Naive thymus-derived CD4-positive, alpha-beta T cell (primary cell): Measurements from ENCODE around the gene TAF11. TPM values are rescaled to one million over a fixed set of nuclear protein-coding genes. Genes with fewer than 3 reads are reported as not detected.
"Not testable (repeated sequence)": the region's sequence is repeated elsewhere in the genome, so short reads cannot be mapped to it uniquely, and the experiment has no call there.

ENCODE experiments used
- ATAC-seq: fragments of 150-1000 bp; cut with Tn5 transposase; 2 replicates; pipeline ENCODE4 v1.10.0; 2021; ENCODE audit warnings: mild to moderate bottlenecking, moderate library complexity
- CTCF ChIA-PET: fragments of 350-600 bp; sonication (Branson Sonifier 250); formaldehyde crosslinking; loops from one replicate; lab custom pipeline; 2021; ENCODE audit warnings: antibody characterized with exemption; lab: Charles Lee
- POLR2A ChIA-PET: fragments of 350-600 bp; sonication (Branson Sonifier 250); formaldehyde crosslinking; loops from one replicate; lab custom pipeline; 2021; ENCODE audit warnings: antibody characterized with exemption, inconsistent platforms; lab: Charles Lee
- DNase-seq, 9 donors: peaks; one replicate each; pipeline versions ENCODE4 v3.0.0 to v3.0.0-alpha.2; 2020 to 2022; ENCODE audit warnings: mixed read lengths in 1 of 9
- H3K27ac ChIP-seq: one replicate; pipeline ENCODE4 v1.7.0; 2013; ENCODE audit warnings: mild to moderate bottlenecking, low read depth, low read length, moderate library complexity
- H3K27me3 ChIP-seq, 2 donors: one replicate each; pipeline ENCODE4 v1.7.0; 2013; ENCODE audit warnings: low read length in 2 of 2, mild to moderate bottlenecking in 2 of 2, moderate library complexity in 2 of 2; ENCODE audit not compliant: control insufficient read depth in 2 of 2, insufficient read depth in 2 of 2
- H3K36me3 ChIP-seq, 3 experiments: 1 replicate in 2 of 3; 2 replicates in 1 of 3; pipeline ENCODE4 v1.7.0; 2013; ENCODE audit warnings: low read length in 3 of 3, mild to moderate bottlenecking in 3 of 3, moderate library complexity in 1 of 3; ENCODE audit not compliant: insufficient read depth in 3 of 3, control insufficient read depth in 2 of 3
- H3K4me1 ChIP-seq, 2 donors: one replicate each; pipeline ENCODE4 v1.7.0; 2013; ENCODE audit warnings: low read length in 2 of 2, mild to moderate bottlenecking in 2 of 2, moderate library complexity in 1 of 2; ENCODE audit not compliant: control insufficient read depth in 2 of 2, insufficient read depth in 2 of 2
- H3K4me3 ChIP-seq: 2 replicates; pipeline ENCODE4 v1.7.0; 2013; ENCODE audit warnings: mild to moderate bottlenecking, low read length
- H3K9me3 ChIP-seq, 3 experiments: 1 replicate in 2 of 3; 2 replicates in 1 of 3; pipeline ENCODE4 v1.7.0; 2013; ENCODE audit warnings: low read length in 3 of 3; ENCODE audit not compliant: control insufficient read depth in 2 of 3
- H3K27ac Mint-ChIP-seq, 9 donors: one replicate each; pipeline ENCODE4 v1.8.0; 2020 to 2022; ENCODE audit warnings: mixed read lengths in 9 of 9, mild to moderate bottlenecking in 8 of 9, moderate library complexity in 5 of 9, inconsistent platforms in 2 of 9
- H3K27me3 Mint-ChIP-seq, 5 donors: one replicate each; pipeline ENCODE4 v1.8.0; 2021 to 2022; ENCODE audit warnings: mixed read lengths in 5 of 5, mild to moderate bottlenecking in 1 of 5
- H3K36me3 Mint-ChIP-seq, 5 donors: one replicate each; pipeline ENCODE4 v1.8.0; 2020 to 2022; ENCODE audit warnings: mixed read lengths in 5 of 5, mild to moderate bottlenecking in 3 of 5, inconsistent platforms in 1 of 5
- H3K4me1 Mint-ChIP-seq, 7 donors: one replicate each; pipeline ENCODE4 v1.8.0; 2020 to 2022; ENCODE audit warnings: mixed read lengths in 7 of 7, mild to moderate bottlenecking in 3 of 7, inconsistent platforms in 1 of 7
- H3K4me3 Mint-ChIP-seq, 10 donors: one replicate each; pipeline ENCODE4 v1.8.0; 2020 to 2022; ENCODE audit warnings: mild to moderate bottlenecking in 10 of 10, mixed read lengths in 10 of 10, moderate library complexity in 6 of 10, inconsistent platforms in 2 of 10
- H3K9me3 Mint-ChIP-seq, 11 donors: one replicate each; pipeline ENCODE4 v1.8.0; 2020 to 2022; ENCODE audit warnings: mixed read lengths in 11 of 11, mild to moderate bottlenecking in 4 of 11, inconsistent platforms in 1 of 11, moderate library complexity in 1 of 11
- intact Hi-C, 2 donors: fragments of 100-400 bp; cut with micrococcal nuclease; formaldehyde crosslinking; loops; one replicate each; pipeline ENCODE4 v1.15.1; 2023
- polyA plus RNA-seq, 2 donors: library from polyadenylated mRNA; unstranded; fragments of 300-500 nt; fragmentation: Illumina TruSeq; gene quantifications; one replicate each; pipeline ENCODE4 v1.2.3, GENCODE V29; 2021
- total RNA-seq, 6 experiments: library from RNA in 5 of 6; stranded (reverse) in 5 of 6; gene quantifications; 1 replicate in 5 of 6; 2 replicates in 1 of 6; pipeline ENCODE4 v1.2.3 and lab custom pipeline; 2021 to 2026

Gene TAF11
- total and polyA plus RNA-seq, 7 experiments from 2014 or later: 17.3 to 35.1 (median 28.5) TPM

DNA sequence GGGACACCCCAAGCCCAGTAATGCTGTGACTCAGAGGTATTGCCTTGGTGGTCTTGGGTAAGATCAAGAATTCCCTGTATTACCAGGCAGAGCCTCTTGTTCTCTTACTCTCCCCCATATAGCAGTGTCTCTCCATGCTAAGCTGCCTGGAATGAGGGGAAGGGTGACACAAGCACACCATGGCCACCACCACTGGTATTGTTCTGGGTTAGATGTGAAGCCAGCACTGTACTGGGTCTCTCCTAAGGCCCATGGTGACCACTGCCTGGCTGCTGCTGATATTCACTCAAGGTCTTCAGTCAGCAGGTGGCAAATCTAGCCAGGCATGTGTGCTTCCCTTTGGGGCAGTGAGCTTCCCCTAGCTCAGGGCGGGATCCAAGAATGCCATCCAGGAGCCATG is 36.5 kb downstream of the TAF11 start:
- ATAC-seq (no peak), DNase-seq (no peak)
- Mint-ChIP-seq H3K36me3 (peaks cover 3 to 47% (median 9%) of the 10 kb centered on the region in 5 donors), H3K27me3 (no peaks in the 10 kb centered on the region), H3K4me3 (no peak overlapping the region), H3K9me3 (no peaks in the 10 kb centered on the region), H3K27ac (no peak overlapping the region), H3K4me1 (peaks cover 0 to 4% (median 0%) of the 10 kb centered on the region in 7 donors)
- POLR2A ChIA-PET: interaction anchor here (0.6 kb wide), 1 partner anchor 195 kb away, joined by 4 read pairs; no protein-coding TSS in a partner anchor
- Histone ChIP-seq H3K27ac (no peak overlapping the region), H3K9me3 (no peaks in the 10 kb centered on the region), H3K36me3 (peaks cover 0 to 33% (median 5%) of the 10 kb centered on the region in 3 experiments), H3K4me1 (no peaks in the 10 kb centered on the region), H3K4me3 (no peak overlapping the region), H3K27me3 (no peaks in the 10 kb centered on the region)
- intact Hi-C loops: no loop called here
- CTCF ChIA-PET: no interaction called here

DNA sequence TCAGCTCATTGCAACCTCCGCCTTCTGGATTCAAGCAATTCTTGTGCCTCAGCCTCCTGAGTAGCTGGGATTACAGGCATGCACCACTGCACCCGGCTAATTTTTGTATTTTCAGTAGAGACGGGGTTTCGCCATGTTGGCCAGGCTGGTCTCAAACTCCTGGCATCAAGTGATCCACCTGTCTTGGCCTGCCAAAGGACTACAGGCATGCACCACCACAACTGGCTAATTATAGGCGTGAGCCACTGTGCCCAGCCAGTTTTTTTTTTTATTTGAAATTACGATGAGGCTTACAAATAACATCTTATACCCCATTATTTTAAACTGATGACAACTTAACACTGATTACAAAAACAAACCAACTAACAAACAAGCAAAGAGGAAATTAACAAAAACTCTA is 38.8 kb downstream of the TAF11 start:
- CTCF ChIA-PET, POLR2A ChIA-PET, H3K4me3 ChIP-seq, H3K27me3 ChIP-seq, H3K4me1 ChIP-seq, ATAC-seq, H3K4me3 Mint-ChIP-seq, DNase-seq, H3K4me1 Mint-ChIP-seq, H3K27ac ChIP-seq, H3K27ac Mint-ChIP-seq, H3K9me3 Mint-ChIP-seq, H3K27me3 Mint-ChIP-seq, intact Hi-C loops, H3K9me3 ChIP-seq: not testable (repeated sequence)
- H3K36me3 Mint-ChIP-seq: peaks cover 0 to 34% (median 5%) of the 10 kb centered on the region in 5 donors
- peaks cover 0 to 22% (median 0%) of the 10 kb centered on the region in 3 experiments for H3K36me3 ChIP-seq

DNA sequence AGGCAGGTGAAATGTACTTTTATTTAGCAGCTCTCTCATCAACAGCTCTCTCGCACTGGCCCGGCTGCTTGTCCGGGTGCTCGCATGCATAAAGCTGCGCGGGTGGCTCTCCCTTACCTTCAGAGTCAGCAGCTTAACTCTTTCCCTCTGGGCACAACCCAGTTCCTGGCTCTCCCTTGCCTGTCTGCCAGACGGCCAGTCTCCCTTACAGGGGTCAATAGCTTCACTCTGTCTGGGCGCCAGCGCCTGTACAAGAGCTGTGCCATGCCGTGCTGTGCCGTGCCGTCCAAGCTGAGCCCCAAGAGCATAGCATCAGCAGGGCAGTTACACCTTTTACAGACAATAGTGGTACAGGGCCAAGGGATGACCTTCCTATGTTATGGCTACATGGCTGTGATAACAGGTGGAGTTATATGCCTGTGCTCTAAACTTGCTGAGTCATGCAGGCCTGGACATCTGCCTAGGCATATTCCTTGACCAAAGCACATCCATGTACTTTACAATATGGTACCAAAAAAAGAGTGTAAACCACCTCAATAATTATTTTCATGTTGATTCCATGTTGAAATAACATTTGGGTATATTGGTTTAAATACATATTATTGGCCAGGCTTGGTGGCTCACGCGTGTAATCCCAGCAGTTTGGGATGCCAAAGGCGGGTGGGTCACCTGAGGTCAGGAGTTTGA is 48.0 kb downstream of the TAF11 start:
- H3K27me3 Mint-ChIP-seq: no peaks in the 10 kb centered on the region
- intact Hi-C loops: no loop called here
- ChIA-PET POLR2A (no interaction called here), CTCF (no interaction called here)
- no peak overlapping the region for H3K27ac ChIP-seq
- H3K4me1 Mint-ChIP-seq: peaks cover 0 to 7% (median 5%) of the 10 kb centered on the region in 7 donors
- H3K4me1 ChIP-seq: no peaks in the 10 kb centered on the region
- ATAC-seq (no peak), DNase-seq (no peak)
- H3K4me3 ChIP-seq: no peak overlapping the region
- no peaks in the 10 kb centered on the region for H3K9me3 ChIP-seq
- H3K36me3 ChIP-seq: peaks cover 0 to 28% (median 0%) of the 10 kb centered on the region in 3 experiments
- H3K27me3 ChIP-seq: no peaks in the 10 kb centered on the region
- H3K27ac Mint-ChIP-seq: peak overlapping the region in 1 of 9 donors; percentile 21
- no peaks in the 10 kb centered on the region for H3K9me3 Mint-ChIP-seq
- H3K36me3 Mint-ChIP-seq: peaks cover under 1 to 48% (median 18%) of the 10 kb centered on the region in 5 donors
- no peak overlapping the region for H3K4me3 Mint-ChIP-seq

DNA sequence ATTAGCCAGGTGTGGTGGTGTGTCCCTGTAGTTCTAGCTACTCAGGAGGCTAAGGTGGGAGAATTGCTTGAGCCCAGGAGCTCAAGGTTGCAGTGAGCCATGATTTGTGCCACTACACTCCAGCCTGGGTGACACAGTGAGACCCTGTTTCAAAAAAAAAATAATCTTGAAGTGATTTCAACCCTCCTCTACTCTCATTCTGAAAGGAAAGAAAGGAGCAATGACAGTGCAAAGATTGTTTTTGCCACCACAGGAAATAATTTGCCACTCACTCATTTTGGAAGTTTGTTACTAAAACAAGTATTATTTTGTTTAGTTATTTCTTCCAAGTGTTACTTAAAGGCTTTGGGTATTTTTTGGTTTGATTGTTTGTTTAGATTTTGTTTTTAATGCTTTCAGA is 50.3 kb downstream of the TAF11 start:
- H3K36me3 ChIP-seq: peaks cover 0 to 35% (median 0%) of the 10 kb centered on the region in 3 experiments
- ChIA-PET CTCF (no interaction called here), POLR2A (no interaction called here)
- H3K4me1 Mint-ChIP-seq: peaks cover 0 to 11% (median 6%) of the 10 kb centered on the region in 7 donors
- no peaks in the 10 kb centered on the region for H3K4me1 ChIP-seq
- H3K9me3 Mint-ChIP-seq: no peaks in the 10 kb centered on the region
- peaks cover 11 to 62% (median 18%) of the 10 kb centered on the region in 5 donors for H3K36me3 Mint-ChIP-seq
- H3K4me3 Mint-ChIP-seq: no peak overlapping the region
- no peak overlapping the region for H3K27ac ChIP-seq
- intact Hi-C loops: no loop called here
- DNase-seq: no peak
- H3K27me3 ChIP-seq: no peaks in the 10 kb centered on the region
- H3K27ac Mint-ChIP-seq: no peak overlapping the region
- H3K4me3 ChIP-seq: no peak overlapping the region
- no peaks in the 10 kb centered on the region for H3K9me3 ChIP-seq
- ATAC-seq: no peak
- no peaks in the 10 kb centered on the region for H3K27me3 Mint-ChIP-seq

DNA sequence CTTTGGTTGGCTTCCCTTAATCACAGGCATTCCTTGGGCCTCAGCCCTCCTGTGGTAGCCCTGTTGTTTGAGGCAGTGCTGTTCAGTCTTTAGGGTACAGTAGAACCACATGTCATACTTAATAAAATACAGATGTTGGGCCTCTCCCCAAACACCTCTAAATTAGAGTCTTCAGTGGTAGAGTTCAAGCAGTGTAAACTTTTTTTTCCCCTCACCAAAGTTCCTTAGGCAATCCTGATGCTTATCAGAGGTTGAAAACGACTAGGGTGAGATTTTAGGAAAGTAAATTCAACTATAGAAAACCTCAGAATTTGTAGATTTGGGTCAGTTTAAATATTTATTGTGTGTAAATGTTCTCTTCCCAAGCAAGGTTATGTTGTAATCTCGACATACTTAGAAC is 51.4 kb downstream of the TAF11 start:
- ChIA-PET POLR2A (no interaction called here), CTCF (no interaction called here)
- ATAC-seq: no peak
- no peaks in the 10 kb centered on the region for H3K9me3 Mint-ChIP-seq
- no peak overlapping the region for H3K4me3 ChIP-seq
- intact Hi-C loops: no loop called here
- peaks cover 0 to 11% (median 6%) of the 10 kb centered on the region in 7 donors for H3K4me1 Mint-ChIP-seq
- no peaks in the 10 kb centered on the region for H3K27me3 Mint-ChIP-seq
- H3K9me3 ChIP-seq: no peaks in the 10 kb centered on the region
- H3K4me3 Mint-ChIP-seq: no peak overlapping the region
- H3K36me3 Mint-ChIP-seq: peaks cover 11 to 61% (median 18%) of the 10 kb centered on the region in 5 donors
- no peak for DNase-seq
- H3K4me1 ChIP-seq: no peaks in the 10 kb centered on the region
- H3K27ac ChIP-seq: no peak overlapping the region
- H3K27me3 ChIP-seq: no peaks in the 10 kb centered on the region
- no peak overlapping the region for H3K27ac Mint-ChIP-seq
- H3K36me3 ChIP-seq: peaks cover 0 to 35% (median 4%) of the 10 kb centered on the region in 3 experiments

DNA sequence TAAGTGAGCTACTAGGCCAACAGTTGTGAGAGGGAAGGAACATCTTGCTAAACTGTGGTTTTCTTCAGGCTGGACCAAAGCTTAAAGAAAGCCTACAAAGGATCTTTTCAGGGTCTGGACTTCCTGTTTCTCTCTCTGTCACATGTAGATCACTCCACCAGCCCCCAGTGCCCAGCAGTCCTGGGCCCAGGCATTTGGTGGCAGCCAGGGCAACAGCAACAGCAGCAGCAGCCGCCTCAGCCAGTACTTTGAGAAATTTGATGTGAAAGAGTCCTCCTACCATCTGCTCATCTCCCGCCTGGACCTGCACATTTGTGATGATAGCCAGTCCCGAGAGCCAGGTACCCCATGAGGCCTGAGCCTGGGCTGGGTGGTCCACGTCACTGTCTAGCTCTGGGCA is 51.8 kb downstream of the TAF11 start:
- ATAC-seq (no peak), DNase-seq (no peak)
- Histone ChIP-seq H3K36me3 (peaks cover 0 to 35% (median 4%) of the 10 kb centered on the region in 3 experiments), H3K27me3 (no peaks in the 10 kb centered on the region), H3K27ac (no peak overlapping the region), H3K4me1 (no peaks in the 10 kb centered on the region), H3K4me3 (no peak overlapping the region), H3K9me3 (no peaks in the 10 kb centered on the region)
- POLR2A ChIA-PET: interaction anchor here (0.6 kb wide), 1 partner anchor 65 kb away, joined by 3 read pairs; no protein-coding TSS in a partner anchor
- H3K27me3 Mint-ChIP-seq: no peaks in the 10 kb centered on the region
- H3K9me3 Mint-ChIP-seq: no peaks in the 10 kb centered on the region
- CTCF ChIA-PET: no interaction called here
- H3K36me3 Mint-ChIP-seq: peaks cover 11 to 60% (median 18%) of the 10 kb centered on the region in 5 donors
- intact Hi-C loops: no loop called here
- H3K27ac Mint-ChIP-seq: no peak overlapping the region
- no peak overlapping the region for H3K4me3 Mint-ChIP-seq
- peaks cover 0 to 11% (median 6%) of the 10 kb centered on the region in 7 donors for H3K4me1 Mint-ChIP-seq
